Fibroblast of skin of right biceps (primary cell): ENCODE data around the gene SSH2.
"Not testable (repeated sequence)": the region's sequence is repeated elsewhere in the genome, so short reads cannot be mapped to it uniquely, and the experiment has no call there.

Experiments
- DNase-seq: peaks from one replicate; pipeline ENCODE4 v3.0.0-alpha.2; 2013

The SSH2 gene

DNA sequence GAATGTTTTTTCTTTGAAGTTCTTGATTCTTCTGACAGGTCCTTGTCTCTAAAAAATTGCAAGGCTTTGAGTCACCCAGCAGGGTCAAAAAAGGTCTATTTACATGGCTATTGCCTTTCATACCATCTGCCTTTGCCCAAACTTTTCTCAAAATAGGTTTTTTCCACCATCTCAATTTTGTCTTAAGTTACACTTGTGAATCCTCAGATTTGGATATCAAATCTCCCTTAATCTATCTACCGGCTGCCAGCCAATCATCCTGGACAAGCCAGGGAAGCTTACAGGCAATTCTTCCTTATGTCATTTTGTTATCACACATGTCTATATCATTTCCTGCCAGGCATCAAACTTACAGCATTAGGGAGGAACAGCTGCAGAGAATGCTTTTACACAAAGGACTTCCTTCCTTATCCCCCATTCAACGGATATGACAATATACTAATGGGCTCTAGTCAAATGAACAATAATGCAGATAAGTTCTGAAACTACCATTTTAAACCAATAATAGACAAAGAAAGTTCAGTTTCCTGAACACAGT lies 203.2 kb downstream of the SSH2 start:
- peak; percentile 39 for DNase-seq

DNA sequence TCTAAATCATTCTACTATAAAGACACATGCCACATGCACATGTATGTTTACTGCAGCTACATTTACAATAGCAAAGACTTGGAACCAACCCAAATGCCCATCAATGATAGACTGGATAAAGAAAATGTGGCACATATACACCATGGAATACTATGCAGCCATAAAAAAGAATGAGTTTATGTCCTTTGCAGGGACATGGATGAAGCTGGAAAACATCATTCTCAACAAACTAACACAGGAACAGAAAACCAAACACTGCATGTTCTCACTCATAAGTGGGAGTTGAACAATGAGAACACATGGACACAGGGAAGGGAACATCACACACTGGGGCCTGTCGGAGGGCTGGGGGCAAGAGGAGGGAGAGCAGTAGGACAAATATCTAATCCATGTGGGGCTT lies 204.6 kb downstream of the SSH2 start:
- DNase-seq: not testable (repeated sequence)

DNA sequence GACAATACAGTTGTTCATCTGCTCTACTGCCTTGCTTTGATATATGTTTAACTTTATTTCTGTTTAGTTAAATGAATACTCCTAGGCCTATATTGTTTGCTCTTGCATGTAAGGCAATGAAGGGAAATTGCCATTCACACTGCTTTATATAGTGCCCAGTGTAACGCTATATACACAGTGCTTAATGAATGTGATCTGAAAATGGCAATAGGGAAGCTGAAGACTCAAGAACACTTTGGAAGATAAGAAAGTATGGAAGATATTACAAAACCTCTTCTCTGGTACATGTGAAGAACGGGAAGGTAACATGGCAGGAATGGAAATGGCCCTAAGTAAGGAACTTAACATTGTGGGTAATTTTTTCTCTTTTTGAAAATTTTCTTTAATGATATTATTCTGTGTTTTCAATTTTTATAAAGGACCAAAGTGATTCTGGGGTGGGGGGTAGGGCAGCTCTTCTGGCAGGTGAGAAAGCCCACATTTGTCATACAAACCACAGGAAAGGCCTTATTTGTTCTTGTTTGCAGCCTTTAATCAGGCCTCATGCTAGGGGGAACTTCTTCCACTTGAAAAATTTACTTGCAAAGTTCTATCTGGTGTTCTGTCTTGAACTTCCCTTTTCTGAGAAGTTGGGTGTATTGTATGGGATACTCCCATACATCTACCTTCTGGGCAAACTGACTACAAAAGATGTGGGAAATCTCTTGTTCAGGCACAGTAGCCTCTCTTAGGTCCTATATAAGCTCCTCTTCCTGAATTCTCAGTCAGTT lies 206.6 kb downstream of the SSH2 start:
- DNase-seq: no peak

DNA sequence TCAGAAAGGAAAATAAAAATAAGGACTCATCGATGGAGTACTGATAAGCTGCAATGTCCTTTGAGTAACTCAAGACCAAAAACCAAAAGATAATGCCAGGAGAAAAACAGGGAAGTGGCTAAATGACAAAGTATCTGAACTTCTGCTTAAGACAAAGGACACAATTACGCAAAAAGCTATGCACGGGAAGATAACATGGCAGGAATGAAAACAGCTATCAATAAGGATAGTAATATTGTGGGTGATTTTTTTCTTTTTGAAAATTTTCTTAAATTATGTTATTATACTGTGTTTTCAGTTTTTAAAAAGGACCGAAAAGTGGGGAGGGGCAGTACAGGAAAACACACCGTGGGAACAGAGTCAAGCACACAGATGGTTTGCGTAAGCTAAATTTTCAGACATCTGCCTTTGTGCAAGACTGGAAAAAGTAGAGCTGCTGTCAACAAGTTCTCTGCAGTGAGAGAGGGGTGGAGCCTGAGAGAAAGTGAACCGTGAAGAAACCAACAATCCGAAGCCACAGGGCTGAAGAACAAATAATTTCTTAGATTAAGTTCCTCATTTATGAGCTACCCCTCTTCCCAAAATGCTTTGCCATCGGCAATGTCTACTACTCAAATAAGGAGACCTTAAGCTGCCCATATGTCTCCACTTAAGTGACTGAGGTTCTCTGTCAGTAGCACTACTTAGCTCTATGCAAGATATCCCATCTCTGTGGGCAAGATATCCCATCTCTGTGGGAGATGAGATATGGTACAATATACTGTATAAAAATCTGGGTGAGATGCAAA lies 207.4 kb downstream of the SSH2 start:
- DNase-seq: peak; percentile 62

GRCh38 chr17:29720551-29720950 lies 209.5 kb downstream of the SSH2 start:
- DNase-seq: no peak

- DNase-seq: no peak
Measured at GRCh38 chr17:29719469-29719868, 210.6 kb downstream of the SSH2 start.

- no peak for DNase-seq
Measured at GRCh38 chr17:29718446-29719039, 211.5 kb downstream of the SSH2 start.

DNA sequence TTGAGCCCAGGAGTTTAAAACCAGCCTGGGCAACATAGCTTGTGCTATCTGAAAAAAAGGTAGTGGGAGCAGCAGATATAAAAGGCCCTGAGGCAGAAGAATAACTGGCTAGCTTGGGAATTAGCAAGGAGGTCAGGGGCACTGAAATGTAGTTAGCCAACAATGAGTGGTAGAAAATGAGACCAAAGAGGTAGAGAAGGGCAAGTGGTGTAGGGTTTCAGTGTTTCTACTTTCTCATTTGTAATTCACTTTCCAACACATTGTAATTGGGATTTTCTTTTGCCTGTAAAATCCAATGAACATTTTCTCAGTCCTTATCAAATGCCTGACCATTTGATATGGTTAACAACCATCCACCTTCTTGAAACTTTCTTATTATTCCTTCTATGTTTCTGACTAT lies 212.2 kb downstream of the SSH2 start:
- DNase-seq: no peak

DNA sequence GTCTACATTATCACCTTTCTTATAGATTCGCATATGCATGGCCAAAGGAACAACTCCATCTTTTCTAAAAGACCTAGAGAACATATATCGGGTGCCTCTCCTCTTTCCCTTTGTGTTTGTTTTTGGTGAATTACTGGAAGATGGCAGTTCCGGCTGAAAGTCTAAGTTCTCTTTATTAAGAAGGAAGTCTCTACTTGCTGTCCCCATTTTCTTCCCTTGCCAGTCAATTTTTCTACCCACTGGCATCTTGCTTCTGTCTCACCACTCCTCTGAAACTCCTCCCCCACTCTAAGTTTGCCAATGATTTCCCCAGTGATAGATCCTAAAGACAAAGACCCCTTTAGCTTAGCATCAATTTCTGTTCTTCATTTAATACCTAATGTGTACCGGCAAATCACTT lies 213.5 kb downstream of the SSH2 start:
- DNase-seq: no peak

- no peak for DNase-seq
Measured at GRCh38 chr17:29715680-29716079, 214.3 kb downstream of the SSH2 start.

DNA sequence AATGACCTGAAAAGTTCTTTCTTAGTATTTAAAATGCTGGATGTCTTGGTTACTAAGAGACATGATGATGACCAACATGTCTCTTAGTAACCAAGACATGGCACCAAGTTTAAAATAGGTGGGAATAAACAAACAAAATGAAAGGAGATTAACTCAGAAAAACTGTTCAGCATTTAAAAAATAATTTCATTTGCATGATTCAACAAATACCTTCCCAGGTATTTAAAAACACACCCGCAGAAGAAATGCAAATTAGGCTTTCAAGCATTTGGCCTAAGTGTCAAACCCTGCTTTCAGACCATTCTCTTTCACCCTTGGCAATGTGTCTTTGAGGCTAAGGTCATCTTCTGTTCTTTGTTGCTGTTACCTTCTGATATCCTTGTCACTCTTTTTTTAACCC lies 215.9 kb downstream of the SSH2 start:
- DNase-seq: no peak

DNA sequence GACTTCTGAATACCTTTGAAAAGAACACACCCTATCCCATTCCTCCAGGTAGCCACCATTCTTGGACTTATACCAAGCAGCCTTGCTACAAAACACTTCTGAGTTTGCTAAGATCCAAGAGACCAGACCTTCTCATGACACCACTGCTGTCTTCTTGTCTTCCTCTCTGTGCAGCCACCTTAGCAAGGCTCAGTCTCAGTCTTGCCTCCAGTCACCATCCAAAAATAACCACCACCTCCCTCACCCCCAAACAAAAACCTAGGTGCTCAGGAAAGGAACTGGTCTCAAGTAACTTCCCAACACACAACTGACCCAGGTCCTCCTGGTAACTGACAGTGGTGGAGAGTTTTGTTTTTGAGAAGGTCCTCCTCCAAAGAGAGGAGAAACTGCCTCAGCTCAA lies 216.4 kb downstream of the SSH2 start:
- no peak for DNase-seq

DNA sequence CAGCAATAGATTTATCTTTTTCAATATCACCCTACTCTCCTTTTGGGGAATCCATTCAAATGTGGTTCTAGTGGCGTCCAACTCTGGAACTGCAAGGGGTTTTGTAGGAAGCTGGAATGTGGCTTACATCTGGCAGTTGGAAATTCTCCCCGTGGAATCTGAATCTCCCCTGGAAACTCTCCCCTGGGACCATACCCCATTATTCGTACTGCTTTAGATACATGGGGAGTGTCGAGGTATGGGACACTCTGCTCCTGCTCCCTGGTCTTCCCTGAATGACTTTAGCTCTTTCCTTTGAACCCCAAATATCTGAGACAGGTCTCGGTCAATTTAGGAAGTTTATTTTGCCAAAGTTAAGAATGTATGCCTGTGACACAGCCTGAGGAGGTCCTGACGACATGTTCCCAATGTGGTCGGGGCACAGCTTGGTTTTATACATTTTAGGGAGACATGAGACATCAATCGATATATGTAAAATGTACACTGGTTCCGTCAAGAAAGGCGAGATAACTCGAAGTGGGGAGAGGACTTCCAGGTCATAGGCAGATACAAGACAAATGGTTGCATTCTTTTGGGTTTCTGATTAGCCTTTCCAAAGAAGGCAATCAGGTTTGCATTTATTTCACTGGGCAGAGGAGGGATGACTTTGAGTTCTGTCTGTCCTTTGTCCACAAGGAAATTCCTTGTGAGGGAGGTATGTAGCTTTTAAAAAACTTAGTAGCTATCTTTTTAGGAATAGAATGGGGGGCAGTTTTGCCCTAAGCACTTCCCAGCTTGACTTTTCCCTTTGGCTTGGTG lies 218.2 kb downstream of the SSH2 start:
- no peak for DNase-seq

DNA sequence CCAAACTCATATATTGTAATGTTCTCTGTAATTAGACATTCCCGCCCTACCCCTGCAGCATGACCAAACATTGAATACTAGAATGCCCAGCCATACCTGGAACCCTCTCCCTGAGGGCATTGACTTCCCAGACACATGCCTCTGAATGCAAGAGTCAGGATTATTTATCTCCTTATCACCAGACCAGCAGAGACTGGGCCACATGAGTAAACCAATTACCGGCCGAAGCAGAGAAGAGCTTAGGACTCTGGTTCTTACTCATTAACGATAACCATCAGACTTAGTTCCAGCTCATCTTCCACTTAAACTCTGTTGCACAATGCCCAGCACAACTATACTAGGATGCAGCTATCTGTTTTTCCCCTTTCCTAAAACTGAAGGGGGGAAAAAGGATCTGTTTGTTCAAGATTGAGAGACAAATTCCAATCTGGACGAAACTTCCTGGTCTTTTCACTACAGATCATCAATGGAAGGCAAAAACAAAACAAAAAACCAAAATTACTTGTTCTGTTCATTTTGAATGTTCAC lies 219.1 kb downstream of the SSH2 start:
- peak; percentile 27 for DNase-seq

DNA sequence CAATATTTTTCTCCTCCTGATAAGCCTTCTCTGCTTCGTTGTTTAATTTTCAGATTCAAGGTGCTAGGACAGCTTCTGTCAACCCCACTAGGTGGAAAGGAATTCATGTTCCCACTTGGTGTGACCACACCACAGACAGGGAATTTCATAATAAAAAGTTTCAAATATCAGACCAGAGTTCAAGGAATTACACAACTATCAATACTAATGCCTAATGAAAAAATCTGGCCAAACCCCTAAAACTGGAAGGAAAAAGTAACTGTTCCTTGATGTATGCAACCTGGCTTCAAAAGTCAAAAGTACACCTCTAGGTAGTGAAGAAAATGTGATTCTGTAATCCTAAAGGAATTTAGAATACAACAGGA lies 219.5 kb downstream of the SSH2 start:
- no peak for DNase-seq

GRCh38 chr17:29709866-29710519 lies 220.0 kb downstream of the SSH2 start:
- no peak for DNase-seq

- no peak for DNase-seq
Measured at GRCh38 chr17:29707212-29707571, 222.8 kb downstream of the SSH2 start.

- no peak for DNase-seq
Measured at GRCh38 chr17:29706045-29706431, 224.0 kb downstream of the SSH2 start.

- no peak for DNase-seq
Measured at GRCh38 chr17:29705386-29705785, 224.6 kb downstream of the SSH2 start.

- DNase-seq: no peak
Measured at GRCh38 chr17:29699283-29699682, 230.7 kb downstream of the SSH2 start.

DNA sequence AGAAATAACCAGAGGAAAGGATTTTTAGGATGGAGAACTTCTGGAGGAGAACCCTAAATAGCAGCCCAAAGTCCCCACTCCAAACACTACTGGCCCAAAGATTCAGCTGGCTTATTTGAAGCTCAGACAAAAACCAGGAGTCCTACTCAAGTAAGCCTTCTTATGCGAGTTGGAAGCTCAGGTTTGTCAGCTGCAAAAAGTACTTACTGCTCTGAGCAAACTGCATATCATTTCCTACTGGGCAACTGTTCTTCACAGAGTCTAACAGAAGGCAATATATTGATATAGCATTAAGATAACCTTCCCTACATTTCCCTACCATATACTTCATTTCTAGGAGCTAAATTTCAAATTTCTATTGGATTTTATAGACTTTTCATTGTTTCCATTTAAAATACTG lies 231.2 kb downstream of the SSH2 start:
- DNase-seq: no peak
